Anterior cingulate cortex (tissue), 58 donors: Measurements from ENCODE around the gene SBF1.
A peak's percentile ranks its signal among the peaks of the same experiment; 100 is the strongest.

Source experiments
- DNase-seq, 58 donors: peaks; one replicate each; lab custom pipeline; 2025; lab: John Stamatoyannopoulos, UW

The SBF1 gene

GRCh38 chr22:50447576-50448551, 27.0 kb downstream of the SBF1 start:
- DNase-seq: no peak

DNA sequence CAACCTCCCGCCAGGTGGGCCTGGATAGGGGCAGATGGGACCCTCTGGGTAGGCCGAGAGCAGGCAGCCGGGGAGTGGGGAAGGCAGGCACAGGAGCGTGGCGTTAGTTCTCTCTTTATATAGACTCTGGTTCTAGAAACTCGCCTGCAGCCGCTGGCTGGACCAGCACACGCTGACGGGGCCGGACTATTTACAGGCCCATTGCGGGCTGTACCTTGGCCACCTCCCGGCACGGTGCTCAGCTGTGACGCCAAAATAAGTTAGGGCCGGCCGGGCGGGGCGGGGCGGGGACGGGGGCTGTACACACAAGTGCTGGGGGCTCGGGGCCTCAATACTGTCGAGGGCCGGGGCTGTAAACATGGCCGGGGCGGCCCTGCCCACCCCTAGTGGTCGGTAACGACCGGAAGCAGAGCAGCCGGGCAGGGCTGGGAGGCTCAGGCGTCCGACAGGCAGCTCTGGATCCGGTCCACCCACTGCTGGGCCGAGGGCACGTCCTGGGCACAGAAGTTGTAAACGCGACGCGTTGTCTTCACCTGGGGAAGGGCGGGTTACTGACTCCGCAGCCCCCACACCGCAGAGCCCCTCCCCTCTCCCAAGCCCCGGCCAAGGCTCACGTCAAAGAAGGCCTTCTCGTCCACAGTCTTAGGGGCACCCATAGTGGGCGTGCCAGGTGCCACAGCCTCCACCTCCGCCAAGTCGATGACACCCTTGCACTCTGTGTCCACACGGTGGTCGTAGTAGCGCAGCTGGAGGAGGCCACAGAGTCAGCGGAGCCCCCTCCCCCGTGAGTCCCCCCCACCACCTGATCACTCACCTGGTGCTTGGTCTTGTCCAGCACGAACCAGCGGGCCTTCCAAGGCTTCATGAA, 27.9 kb downstream of the SBF1 start:
- DNase-seq: no peak

DNA sequence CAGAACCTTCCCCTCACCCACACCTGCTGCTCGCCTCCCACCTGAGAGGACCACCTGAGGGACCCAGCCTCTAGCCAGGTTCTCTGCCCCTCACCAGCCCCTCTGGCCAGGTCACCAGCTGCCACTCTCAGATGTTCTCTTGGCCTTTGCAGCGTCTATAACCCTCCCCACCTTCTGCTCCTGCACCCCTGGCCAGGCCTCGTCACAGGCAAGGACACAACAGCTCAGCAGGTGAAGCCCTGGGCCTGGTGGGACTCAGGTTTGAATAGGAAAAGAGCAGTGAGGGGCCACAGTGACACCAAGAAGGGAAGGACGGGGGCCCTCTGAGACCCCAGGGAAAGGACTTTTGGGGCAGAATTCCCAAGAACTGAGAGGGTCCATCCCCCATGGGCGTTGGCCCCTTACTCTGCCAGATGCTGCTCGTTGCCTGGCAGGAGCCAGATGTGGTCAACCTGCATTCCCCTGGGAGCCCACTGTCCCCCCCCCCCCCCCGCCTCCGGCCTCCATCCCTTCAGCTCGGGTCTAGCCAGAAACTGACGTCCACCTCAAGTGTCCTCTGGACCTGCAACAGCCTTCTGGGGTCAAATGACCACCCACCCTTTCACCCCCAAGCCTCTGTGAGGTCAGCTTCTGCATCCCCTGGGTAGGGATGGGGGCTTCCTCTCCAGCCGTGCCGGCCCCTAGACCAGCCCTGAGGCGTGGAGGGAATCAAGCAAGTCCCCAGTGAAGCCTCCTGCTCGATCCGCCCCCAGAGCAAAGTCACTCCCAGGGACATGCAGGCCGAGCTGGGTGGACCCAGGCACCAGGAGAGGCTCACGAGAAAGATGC, 28.7 kb downstream of the SBF1 start:
- DNase-seq: no peak

DNA sequence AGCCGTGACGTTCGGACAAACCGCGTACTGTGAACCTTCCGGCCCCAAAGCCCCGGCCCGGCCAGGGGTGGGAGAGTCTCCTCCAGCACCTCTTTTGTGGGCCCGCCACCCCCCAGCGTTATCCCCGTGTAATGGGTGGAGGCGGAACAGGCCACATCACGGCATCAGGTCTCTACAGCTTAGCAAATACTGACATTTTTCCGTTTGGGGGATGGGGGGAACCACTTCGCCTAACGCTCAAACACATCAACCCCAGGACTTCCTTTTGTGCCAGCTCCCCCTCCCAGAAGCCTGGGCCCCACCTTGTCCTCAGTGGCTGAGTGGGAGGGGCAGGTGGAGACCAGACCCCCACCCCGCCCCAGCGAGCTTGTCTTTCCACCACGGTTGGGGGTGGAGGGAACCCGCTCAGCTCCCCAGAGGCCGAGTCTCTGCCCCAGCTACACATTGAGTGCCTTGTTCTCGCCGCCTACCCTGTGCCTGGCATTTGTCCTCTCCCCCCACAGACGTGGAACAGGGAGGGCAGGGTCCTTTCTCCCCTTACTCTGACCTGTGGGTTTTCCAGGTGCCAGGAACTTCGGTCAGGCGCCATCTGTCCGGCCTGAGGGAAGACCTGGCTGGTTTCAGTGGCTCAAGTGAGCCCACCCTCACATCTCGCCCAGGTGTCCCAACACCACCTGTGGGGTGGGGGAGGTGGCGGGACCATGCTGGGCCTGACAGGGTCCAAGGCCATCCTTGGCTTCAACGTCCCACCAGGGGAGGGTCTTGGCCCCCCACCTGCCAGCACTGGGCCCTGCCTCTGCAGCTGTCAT, 29.6 kb downstream of the SBF1 start:
- DNase-seq: peak in 1 of 58 donors; percentile 22

- DNase-seq: no peak
Measured at GRCh38 chr22:50444663-50445062, 30.2 kb downstream of the SBF1 start.

DNA sequence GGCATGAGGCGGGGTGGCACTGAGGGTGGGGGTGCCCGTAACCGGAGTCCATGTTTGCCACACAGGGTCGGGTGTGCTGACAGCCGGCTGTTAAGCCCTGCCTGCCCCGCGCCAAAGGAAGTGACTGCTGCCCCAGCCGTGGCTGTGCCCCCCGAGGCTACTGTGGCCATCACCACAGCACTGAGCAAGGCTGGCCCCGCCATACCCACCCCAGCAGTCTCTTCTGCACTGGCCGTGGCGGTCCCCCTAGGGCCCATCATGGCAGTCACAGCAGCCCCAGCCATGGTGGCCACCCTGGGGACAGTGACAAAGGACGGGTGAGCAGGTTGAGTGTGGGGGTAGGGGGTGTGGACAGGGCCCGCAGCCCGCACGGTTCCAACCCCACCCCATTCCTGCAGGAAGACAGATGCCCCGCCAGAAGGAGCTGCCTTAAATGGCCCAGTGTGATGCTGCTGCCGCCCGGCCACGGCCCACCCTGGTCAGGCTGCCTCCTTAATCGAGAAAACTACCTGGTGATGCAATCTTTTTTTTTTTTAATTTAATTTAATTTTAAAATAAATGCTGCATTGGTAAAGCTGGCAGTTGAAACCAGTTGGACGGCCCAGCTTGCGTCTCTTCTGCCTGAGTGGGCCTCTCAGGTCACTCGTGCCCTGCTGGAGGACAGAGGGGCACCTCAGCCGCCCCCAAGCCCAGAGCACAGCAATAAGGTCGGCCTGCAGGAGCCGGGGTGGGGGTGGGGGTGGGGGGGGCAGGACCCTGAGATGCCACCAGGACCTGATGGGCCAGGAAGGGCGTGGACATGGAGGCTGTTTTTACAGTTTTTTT, 30.8 kb downstream of the SBF1 start:
- no peak for DNase-seq

GRCh38 chr22:50443197-50443596, 31.6 kb downstream of the SBF1 start:
- DNase-seq: no peak

- DNase-seq: no peak
Measured at GRCh38 chr22:50441428-50441993, 33.3 kb downstream of the SBF1 start.

DNA sequence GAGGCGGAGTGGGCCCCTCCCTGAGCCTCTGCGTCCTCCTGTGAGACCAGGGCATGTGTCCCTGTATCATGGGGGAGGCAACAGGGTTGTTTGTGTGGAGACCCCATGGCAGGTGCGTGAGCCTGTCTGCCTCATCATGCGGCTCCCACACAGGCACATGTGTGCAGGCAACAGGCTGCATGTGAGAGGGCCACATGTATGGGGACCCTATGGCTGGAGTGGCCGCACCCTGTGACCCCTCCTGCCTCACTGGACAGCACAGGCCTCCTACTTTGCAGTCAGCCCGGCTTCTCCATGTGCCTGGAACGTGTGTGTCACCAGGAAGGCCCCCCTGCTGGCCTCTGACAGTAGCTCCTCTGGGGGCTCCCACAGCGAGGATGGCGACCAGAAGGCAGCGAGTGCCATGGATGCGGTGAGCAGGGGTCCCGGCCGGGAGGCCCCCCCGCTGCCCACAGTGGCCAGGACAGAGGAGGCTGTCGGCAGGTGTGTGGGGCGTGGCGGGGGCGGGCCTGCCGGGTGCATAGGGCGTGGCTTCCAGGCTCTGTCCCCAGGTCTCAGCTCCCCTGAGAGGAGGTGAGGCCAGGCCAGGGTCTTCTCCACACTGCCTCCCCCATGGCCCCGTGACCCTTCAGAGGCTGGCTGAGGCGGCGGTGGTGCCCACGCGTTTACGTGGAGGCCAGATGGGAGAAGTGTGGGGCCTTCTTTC, 34.1 kb downstream of the SBF1 start:
- no peak for DNase-seq

GRCh38 chr22:50439871-50440331, 34.9 kb downstream of the SBF1 start:
- DNase-seq: no peak

GRCh38 chr22:50439314-50439870, 35.4 kb downstream of the SBF1 start:
- no peak for DNase-seq

GRCh38 chr22:50438305-50439275, 36.2 kb downstream of the SBF1 start:
- DNase-seq: no peak

DNA sequence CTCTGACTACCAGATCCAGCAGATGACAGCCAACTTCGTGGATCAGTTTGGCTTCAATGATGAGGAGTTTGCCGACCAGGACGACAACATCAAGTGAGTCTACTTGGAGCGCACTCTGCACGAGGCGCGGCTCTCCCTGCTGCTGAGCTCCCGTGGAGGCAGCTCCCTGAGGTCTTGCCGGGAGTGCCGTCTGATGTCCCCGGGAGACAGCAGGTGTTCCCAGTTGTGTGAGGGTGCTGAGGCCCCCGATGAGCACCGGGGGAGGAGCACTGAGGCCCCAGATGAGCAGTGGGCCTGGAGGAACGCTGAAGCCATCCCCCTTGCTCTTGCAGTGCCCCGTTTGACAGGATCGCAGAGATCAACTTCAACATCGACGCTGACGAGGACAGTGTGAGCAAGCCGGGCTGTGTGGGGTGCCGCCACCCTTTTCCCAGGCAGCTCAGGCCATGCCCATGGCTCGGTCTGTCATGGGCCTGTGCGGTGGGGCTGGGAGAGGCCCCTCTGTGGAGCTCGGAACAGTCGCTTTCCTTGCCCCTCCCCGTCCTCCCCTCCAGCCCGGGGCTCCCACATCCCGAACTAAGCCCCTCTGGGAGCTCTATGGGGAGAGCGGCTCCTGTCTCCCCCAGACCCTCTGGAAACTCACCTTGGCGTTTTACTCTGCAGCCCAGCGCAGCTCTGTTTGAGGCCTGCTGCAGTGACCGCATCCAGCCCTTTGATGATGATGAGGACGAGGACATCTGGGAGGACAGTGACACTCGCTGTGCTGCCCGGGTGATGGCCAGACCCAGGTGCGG, 37.1 kb downstream of the SBF1 start:
- no peak for DNase-seq

DNA sequence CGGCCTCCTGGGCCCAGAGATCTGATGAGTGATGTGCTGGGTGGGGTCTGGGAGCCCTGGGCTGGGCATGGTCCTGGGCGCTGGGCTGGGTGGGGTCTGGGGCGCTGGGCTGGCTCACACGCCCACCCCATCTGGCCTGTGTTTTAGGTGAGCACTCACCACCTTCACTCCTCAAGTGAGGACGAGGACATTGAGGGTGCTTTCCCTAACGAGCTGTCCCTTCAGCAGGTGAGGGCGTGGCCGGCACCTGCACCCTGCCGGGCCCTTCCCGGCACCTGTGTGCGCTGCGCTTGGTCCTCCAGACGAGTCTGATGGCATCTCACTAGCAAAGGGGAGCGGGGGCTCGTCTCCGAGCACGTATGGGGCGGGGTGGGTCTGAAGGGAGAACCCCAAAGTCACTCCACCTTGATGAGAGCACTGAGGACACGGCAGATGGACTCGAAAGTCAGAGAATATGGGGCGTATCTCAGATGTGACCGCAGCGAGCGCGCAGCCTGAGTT, 37.9 kb downstream of the SBF1 start:
- no peak for DNase-seq
